ENCODE data around the gene ATF6.

Gene ATF6

GRCh38 chr1:161905269-161905884, 139.3 kb downstream of the ATF6 start:
- DNase-seq: peak in 1 of 2 experiments; percentile 7

GRCh38 chr1:161907265-161907664, 141.1 kb downstream of the ATF6 start:
- no peak for DNase-seq

DNA sequence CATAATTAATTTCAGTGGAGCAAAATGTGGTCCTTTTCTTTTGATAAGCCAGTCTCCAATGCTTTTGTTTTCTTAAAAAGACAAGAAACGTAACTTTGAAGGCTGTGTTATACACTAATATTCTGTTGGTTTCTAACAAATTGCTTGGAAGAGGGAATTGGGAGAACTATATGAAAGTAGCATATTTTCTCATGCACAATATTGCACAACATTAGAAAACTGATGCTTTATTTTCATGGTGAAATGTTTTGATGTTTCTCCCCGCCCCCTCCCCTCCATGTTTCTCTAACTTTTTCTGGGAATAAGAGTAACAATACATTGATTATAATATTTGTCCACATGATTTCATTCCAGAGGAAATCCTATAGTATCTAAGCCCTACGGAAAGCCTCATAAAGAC, 142.1 kb downstream of the ATF6 start:
- no peak for DNase-seq

DNA sequence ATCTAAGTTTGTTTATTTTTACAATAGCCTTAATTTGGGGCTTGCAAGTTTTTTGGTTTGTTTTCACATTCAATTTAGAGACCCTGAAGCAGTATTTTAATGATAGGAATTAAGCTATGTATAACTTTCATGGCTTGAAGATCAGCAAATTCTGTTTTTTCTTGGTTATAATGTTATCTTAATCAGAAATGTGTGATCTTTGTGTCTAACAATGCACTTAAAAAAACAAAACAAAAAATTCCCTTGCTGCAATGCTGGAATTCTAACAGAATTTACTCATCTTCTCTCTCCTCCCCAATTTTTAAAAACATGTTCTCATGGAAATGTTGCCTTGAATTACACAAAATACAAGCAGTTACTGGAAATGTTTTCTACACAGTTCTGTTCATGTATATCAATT, 144.5 kb downstream of the ATF6 start:
- DNase-seq: no peak

GRCh38 chr1:161913482-161914140, 147.5 kb downstream of the ATF6 start:
- no peak for DNase-seq

DNA sequence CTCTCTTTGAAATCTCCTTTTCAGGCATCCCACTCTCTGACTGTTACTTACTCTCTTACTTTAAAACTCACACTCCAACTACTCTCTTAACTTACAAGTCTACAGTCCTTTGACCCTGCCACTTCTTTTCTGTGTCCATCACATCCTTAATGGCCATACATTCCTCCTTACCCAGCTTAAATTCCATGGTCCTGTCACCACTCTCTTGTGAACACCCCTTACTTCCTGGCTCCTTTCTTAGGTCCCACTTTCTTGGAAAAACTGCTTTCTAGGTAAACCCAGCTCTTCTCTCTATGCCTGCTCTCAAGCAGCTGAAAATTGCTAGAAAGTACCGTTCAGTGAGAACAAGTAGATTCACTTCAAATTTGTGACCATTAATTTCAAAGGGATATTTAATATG, 148.5 kb downstream of the ATF6 start:
- no peak for DNase-seq

GRCh38 chr1:161915051-161915503, 149.0 kb downstream of the ATF6 start:
- no peak for DNase-seq

GRCh38 chr1:161915978-161916377, 149.9 kb downstream of the ATF6 start:
- no peak for DNase-seq

DNA sequence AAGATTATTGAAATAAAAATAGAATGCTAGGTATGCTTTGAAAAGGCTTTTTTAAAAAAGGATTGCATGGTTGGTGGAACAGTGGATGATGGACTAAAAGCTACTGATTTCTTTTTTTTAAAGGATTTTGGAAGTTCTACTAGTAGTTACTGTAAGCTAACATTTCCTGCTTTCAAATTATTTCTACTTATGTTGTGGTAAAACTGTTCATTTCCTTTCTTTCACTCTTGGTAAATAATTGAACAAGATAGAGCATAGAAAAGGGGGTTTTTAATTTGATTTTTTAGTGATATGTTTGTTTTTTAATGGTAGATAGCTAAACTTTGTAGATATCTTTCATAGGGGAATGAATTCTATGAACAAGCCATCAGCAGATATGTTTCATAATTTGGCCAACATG, 153.1 kb downstream of the ATF6 start:
- no peak for DNase-seq

DNA sequence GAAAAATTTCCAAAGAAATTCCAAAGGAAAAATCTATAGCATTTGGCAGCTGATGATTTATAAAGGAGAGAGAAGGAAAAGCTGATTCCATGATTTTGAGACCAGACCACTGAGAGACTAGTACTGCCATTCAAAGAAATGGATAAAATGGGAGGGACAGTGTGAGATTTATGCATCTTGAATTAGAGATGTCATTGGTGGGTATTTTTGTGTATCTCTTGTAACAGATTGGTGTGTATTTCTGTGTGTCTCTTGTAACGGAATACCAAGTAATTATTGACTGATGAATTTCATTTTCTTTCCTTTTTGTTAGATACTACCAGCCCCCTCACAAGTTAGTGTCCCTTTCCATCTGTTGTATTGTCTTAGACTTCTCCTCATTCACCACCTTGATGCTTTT, 155.4 kb downstream of the ATF6 start:
- DNase-seq: no peak

- no peak for DNase-seq
These were observed 155.9 kb downstream of the ATF6 start for GRCh38 chr1:161921990-161922389.

- no peak for DNase-seq
These were observed 161.9 kb downstream of the ATF6 start for GRCh38 chr1:161928056-161928455.

- no peak for DNase-seq
These were observed 163.0 kb downstream of the ATF6 start for GRCh38 chr1:161929137-161929536.

DNA sequence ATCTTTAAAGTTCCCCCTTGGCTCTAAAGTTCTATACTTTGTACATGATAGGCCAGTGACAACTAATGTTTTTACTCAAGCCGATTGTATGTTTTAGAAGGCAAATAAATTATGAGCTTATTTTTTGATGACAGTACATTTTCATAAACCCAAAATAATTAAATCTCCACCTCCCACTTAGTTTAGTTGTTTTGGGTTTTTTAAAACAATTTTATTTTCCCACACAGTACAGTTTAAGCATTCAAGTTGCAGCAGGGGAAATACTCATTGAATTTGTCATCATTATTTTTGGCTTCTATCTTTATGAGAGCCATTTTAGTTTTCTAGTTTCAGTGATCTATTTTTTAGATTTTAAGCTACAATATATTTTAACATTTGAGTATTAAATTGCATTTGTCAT, 163.9 kb downstream of the ATF6 start:
- no peak for DNase-seq

GRCh38 chr1:161932668-161933067, 166.5 kb downstream of the ATF6 start:
- DNase-seq: peak in 1 of 2 experiments; percentile 20

DNA sequence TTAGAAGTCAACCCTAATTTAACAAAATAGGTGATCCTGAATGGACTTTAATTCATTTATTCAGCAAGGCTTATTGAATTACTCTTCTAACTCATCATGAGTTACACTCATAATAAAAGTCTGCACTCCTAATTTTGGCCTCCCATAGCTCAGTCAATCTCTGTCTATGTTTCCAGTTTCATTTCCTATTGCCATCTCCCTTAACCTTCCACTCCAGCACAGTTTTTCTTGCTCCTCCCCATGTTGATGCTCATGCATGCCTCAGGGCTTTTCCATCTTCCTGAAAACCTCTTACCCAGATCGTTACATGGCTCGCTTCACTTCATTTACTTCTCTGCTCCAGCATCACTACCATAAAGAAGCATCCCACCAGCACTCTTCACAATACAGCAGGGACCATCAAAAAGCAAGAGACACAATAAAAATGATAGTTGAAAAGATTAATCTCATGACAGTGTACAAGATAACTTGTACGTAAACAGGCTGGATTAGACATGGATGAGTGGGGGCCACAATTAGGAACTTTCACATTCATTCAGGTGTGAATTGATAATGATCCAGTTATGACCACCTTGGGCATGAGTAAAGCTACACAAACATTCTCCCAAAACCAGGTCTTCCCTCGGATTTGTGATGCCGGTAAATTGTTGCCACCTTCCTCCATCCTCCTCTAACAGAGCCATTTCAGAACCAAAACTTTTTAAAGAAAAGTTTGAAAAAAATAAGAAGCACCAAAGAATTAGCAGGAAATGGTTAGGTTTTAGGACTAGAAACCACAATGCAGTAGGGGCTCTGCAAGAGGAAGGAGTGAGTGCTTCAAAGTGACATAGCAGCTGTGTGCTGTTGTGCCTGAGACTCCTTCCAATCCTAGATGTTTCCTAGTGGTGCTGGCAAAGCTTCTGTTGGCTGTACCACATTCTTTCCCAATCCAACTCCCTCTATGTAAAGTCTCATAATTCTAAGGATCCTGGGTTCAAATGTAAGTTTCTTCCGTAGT, 167.8 kb downstream of the ATF6 start:
- no peak for DNase-seq

DNA sequence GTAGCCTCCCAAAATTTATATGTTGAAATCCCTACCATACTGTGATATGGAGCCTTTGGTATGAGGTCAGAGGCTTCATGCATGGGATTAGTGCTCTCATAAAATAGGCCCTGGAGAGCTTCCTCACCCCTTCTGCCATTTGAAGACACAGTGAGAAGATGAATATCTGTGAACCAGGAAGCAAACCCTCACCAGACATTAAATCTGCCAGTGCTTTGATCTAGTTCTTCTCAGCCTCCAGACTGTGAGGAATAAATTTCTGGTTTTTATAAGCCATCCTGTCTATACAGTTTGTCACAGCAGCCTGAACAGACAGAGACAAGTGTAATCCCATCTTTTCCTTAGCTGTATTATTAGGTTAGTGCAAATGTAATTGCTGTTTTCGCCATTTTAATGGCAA, 169.1 kb downstream of the ATF6 start:
- no peak for DNase-seq

DNA sequence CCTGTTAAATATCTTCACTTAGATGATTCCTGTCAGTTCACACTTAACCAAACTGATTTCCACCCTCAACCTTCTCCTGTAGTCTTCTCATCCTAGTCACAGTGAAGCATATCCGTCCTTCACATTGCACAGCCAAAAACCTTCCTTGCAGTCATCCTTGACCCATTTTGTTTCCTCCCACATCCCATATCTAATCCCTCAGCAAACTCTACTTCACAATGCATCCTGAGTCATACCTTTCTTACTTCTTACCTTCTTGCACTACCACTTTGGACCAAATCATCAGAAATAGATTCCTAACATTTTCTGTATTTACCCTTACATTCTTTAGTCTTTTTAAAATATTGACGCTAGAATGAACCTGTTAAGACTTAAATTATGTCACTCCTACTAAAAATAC, 170.7 kb downstream of the ATF6 start:
- DNase-seq: no peak

- no peak for DNase-seq
These were observed 174.9 kb downstream of the ATF6 start for GRCh38 chr1:161940866-161941591.

- DNase-seq: no peak
These were observed 175.8 kb downstream of the ATF6 start for GRCh38 chr1:161941726-161942436.

GRCh38 chr1:161943737-161944136, 177.6 kb downstream of the ATF6 start:
- DNase-seq: no peak

- no peak for DNase-seq
These were observed 178.3 kb downstream of the ATF6 start for GRCh38 chr1:161944381-161944780.
